Right atrium auricular region (tissue), 2 donors: ENCODE data around the gene TRAF4. TPM values are rescaled to one million over a fixed set of nuclear protein-coding genes. Genes with fewer than 3 reads are reported as not detected.
"Not testable (repeated sequence)": the region's sequence is repeated elsewhere in the genome, so short reads cannot be mapped to it uniquely, and the experiment has no call there.

Source experiments
- DNase-seq: peaks from one replicate; pipeline ENCODE4 v3.0.0-alpha.2; 2019; ENCODE audit warnings: low spot score
- H3K27ac ChIP-seq, 2 donors: fragments of 200-600 bp; sonication (generic); 1 replicate in 1 of 2; 2 replicates in 1 of 2; pipeline ENCODE4 v1.5.1; 2016 to 2019
- H3K27me3 ChIP-seq, 2 donors: fragments of 200-600 bp; sonication (generic); one replicate each; pipeline versions ENCODE4 v1.5.1 to v1.6.0; 2017 to 2019
- H3K36me3 ChIP-seq: fragments of 200-600 bp; sonication (generic); one replicate; pipeline ENCODE4 v1.5.1; 2016
- H3K4me1 ChIP-seq, 2 donors: fragments of 200-600 bp; sonication (generic); one replicate each; pipeline versions ENCODE4 v1.5.1 to v1.6.0; 2017 to 2019
- H3K4me3 ChIP-seq, 2 donors: fragments of 200-600 bp; sonication (generic); 1 replicate in 1 of 2; 2 replicates in 1 of 2; pipeline ENCODE4 v1.5.1; 2017 to 2019; ENCODE audit warnings: mild to moderate bottlenecking in 1 of 2, moderate library complexity in 1 of 2
- H3K9me3 ChIP-seq, 2 donors: fragments of 200-600 bp; sonication (generic); one replicate each; pipeline ENCODE4 v1.5.1; 2019
- CTCF ChIP-seq, 2 donors: fragments of 200-600 bp; sonication (generic); IDR thresholded peaks; one replicate each; pipeline ENCODE4 v1.5.1; 2019; ENCODE audit warnings: antibody characterized with exemption in 2 of 2
- total RNA-seq, 2 donors: library from RNA; depleted of rRNA; stranded (reverse); fragments of >200 nt; gene quantifications; one replicate each; pipeline ENCODE4 v1.1.0, GENCODE V29; 2016

TRAF4 gene
- total RNA-seq, 2 donors from 2014 or later: 3.3 to 6.7 TPM

DNA sequence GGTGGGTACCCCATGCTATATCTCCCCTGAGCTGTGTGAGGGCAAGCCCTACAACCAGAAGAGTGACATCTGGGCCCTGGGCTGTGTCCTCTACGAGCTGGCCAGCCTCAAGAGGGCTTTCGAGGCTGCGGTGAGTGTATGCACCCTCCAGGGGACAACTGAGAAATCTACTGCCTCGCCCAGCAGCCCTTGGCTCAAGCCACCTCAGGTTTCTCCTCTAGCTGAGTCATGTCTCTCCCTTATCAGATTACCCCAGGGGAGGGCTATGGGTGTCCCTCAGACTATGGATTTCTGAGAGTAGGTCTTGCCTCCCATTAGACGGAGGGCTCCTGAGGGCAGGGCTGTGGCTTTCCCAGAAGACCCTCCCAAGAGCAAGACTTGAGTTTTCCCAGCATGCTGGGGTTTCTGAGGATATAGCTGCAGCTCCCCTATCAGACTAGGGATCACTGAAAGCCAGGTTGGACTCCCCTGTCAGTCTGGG is 8.5 kb upstream of the TRAF4 start:
- no peak for DNase-seq
- no peak for TF ChIP-seq CTCF (IDR thresholded peaks at IDR 0.05)
- Histone ChIP-seq H3K4me1 (no peaks in the 10 kb centered on the region), H3K27me3 (no peaks in the 10 kb centered on the region), H3K4me3 (no peak overlapping the region), H3K36me3 (no peaks in the 10 kb centered on the region), H3K9me3 (no peaks in the 10 kb centered on the region), H3K27ac (no peak overlapping the region)

GRCh38 chr17:28735913-28736769 is 7.7 kb upstream of the TRAF4 start:
- not testable (repeated sequence) for H3K27me3 ChIP-seq, H3K27ac ChIP-seq, DNase-seq

GRCh38 chr17:28737316-28737715 is 6.5 kb upstream of the TRAF4 start:
- Histone ChIP-seq H3K27ac (no peak overlapping the region), H3K36me3 (no peaks in the 10 kb centered on the region), H3K27me3 (no peaks in the 10 kb centered on the region), H3K4me3 (no peak overlapping the region), H3K4me1 (no peaks in the 10 kb centered on the region), H3K9me3 (no peaks in the 10 kb centered on the region)
- no peak for TF ChIP-seq CTCF (IDR thresholded peaks at IDR 0.05)
- DNase-seq: no peak

More at GRCh38 chr17:28735913-28736769, 7.7 kb upstream of the TRAF4 start:
- H3K4me3 ChIP-seq, H3K36me3 ChIP-seq, H3K4me1 ChIP-seq, H3K9me3 ChIP-seq: not testable (repeated sequence)

DNA sequence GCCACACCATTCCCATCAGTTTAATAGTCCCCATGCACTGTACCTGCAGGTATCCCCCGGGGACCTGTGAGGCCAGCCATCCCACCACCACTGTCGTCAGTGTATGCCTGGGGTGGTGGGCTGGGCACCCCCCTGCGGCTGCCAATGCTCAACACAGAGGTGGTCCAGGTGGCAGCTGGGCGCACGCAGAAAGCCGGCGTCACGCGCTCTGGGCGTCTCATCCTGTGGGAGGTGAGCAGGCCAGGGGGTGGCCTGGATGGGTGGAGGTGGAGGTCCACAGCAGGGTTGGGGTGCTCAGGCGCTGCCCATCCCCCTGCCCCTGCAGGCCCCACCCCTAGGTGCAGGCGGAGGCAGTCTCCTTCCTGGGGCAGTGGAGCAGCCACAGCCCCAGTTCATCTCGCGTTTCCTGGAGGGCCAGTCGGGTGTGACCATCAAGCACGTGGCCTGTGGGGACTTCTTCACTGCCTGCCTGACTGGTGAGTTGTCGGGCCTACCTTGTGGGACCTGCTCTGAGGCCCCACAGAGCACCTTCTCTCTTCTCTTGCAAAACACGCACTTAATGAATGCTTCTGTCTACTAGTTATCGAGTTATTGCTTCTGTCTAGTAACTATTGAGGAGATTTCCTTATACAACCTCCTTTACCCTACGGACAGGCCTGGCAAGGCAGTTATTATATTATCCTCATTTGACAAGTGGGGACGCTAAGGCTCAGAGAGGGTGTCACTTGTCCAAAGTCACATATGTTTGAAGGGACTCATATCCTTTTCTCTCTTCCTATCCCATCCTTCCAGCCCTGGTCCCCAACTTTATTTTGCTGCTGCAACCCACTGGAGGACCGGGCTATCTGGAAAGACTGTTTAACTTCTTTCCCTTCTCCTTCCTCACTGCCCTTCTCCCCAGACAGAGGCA is 5.8 kb upstream of the TRAF4 start:
- no peak overlapping the region for H3K4me3 ChIP-seq
- H3K9me3 ChIP-seq: no peaks in the 10 kb centered on the region
- no peaks in the 10 kb centered on the region for H3K27me3 ChIP-seq
- no peak for TF ChIP-seq CTCF (IDR thresholded peaks at IDR 0.05)
- no peak overlapping the region for H3K27ac ChIP-seq
- H3K4me1 ChIP-seq: peaks cover 0 to 3% of the 10 kb centered on the region in 2 donors
- no peak for DNase-seq
- H3K36me3 ChIP-seq: no peaks in the 10 kb centered on the region

GRCh38 chr17:28738680-28739384 is 5.0 kb upstream of the TRAF4 start:
- Histone ChIP-seq H3K4me1 (peaks cover 0 to 9% of the 10 kb centered on the region in 2 donors), H3K36me3 (no peaks in the 10 kb centered on the region), H3K27ac (no peak overlapping the region), H3K27me3 (no peaks in the 10 kb centered on the region), H3K4me3 (no peak overlapping the region), H3K9me3 (no peaks in the 10 kb centered on the region)
- DNase-seq: no peak
- TF ChIP-seq CTCF (IDR thresholded peaks at IDR 0.05): no peak
